ENCODE data around the gene CENPK.
A peak's percentile ranks its signal among the peaks of the same experiment; 100 is the strongest.
"Not testable (repeated sequence)": the region's sequence is repeated elsewhere in the genome, so short reads cannot be mapped to it uniquely, and the experiment has no call there.

The CENPK gene

GRCh38 chr5:65512170-65512937, 50.6 kb downstream of the CENPK start:
- intact Hi-C loops (cut with DNase I), result no loop called here
- DNase-seq, result no peak

DNA sequence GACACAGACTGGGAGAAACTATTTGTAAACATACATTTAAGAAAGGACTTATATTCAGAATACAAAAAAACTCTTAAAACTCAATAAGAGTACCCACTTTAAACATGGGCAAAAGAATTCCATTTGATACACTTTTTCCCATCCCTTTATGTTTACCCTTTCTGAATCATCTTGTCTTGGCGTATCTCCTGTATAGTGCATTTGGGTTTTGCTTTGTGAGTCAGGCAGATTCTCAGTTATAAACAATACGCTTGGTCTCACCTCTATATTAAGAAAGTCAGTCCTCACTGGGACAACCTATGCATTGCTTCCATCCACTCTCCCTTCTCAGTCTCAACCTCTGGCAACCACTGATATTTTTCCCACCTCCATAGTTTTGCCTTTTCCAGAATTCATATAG, 54.0 kb downstream of the CENPK start:
- intact Hi-C loops (cut with DNase I), result no loop called here
- no peak for DNase-seq

DNA sequence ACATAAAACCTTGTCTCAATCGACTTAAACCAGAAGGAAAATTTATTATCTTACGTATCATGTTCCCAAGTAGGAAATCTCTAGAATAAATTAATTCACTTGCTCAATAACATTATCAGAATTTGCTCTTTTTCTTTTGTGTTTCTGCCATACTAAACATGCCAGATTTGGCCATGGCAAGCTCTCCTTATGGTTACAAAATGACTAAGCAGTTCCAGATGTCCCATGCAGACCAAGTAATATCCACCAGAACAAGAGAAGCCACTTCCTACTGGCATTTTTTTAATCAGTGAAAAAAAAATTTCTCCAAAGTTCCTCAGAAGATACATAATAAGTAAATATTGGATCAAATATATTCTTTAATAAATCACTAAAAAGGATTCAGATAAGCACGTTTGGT, 56.0 kb downstream of the CENPK start:
- intact Hi-C loops (cut with DNase I), result no loop called here
- DNase-seq, result no peak

- intact Hi-C loops (cut with DNase I), result loop anchor here (10.0 kb wide), 2 partner anchors 384 to 854 kb away; no protein-coding TSS in a partner anchor
Measured at GRCh38 chr5:65489119-65489518, 73.8 kb downstream of the CENPK start.

DNA sequence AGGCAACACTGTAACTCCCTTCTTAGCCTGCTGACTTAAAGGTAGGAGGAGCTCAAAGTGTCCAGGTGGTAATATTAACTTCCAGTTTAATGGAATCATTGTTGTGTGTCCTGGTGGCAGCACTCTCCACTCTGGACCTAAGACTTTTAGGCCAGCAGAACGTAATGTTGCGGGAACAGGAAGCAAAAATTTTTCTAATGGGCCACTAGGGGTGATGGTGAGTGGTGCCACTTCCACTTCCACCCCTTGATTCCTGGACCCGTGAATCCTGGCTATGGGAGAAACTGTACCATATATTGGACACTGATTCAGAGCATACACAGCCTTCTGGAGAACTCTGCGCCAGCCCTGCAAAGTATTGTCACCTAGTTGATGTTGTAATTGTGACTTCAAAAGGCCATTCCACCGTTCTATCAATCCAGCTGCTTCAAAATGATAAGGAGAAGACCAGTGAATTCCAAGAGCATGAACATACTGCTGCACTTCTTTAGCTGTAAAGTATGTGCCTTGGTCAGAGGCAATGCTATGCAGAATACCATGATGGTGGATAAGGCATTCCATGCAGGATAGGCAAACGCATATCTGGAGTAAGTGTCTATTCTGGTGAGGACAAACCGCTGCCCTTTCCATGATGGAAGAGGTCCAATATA, 74.8 kb downstream of the CENPK start:
- not testable (repeated sequence) for DNase-seq
- intact Hi-C loops (cut with DNase I), result loop anchor here (10.0 kb wide), 2 partner anchors 383 to 853 kb away; no protein-coding TSS in a partner anchor

More at GRCh38 chr5:65489119-65489518, 73.8 kb downstream of the CENPK start:
- no peak for DNase-seq

GRCh38 chr5:65486803-65487202, 76.2 kb downstream of the CENPK start:
- intact Hi-C loops (cut with DNase I), result loop anchor here (10.0 kb wide), 2 partner anchors 382 to 852 kb away; no protein-coding TSS in a partner anchor
- not testable (repeated sequence) for DNase-seq

DNA sequence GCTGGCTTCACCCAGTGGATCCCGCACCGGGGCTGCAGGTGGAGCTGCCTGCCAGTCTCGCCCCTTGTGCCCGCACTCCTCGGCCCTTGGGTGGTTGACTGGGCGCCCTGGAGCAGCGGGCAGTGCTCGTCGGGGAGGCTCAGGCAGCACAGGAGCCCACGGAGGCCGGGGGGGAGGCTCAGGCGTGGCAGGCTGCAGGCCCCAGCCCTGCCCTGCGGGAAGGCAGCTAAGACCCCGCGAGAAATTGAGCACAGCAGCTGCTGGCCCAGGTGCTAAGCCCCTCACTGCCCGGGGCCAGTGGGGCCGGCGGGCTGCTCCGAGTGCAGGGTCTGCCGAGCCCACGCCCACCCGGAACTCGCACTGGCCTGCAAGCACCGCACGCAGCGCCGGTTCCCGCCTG, 77.6 kb downstream of the CENPK start:
- peak in 1 of 10 donors; percentile 80 for DNase-seq
- intact Hi-C loops (cut with DNase I), result loop anchor here (10.0 kb wide), 2 partner anchors 381 to 851 kb away; no protein-coding TSS in a partner anchor

- intact Hi-C loops (cut with DNase I), result loop anchor here (1.0 to 10.0 kb wide), 5 partner anchors 379 to 849 kb away; no protein-coding TSS in a partner anchor
- DNase-seq, result no peak
Measured at GRCh38 chr5:65483546-65484346, 79.2 kb downstream of the CENPK start.

DNA sequence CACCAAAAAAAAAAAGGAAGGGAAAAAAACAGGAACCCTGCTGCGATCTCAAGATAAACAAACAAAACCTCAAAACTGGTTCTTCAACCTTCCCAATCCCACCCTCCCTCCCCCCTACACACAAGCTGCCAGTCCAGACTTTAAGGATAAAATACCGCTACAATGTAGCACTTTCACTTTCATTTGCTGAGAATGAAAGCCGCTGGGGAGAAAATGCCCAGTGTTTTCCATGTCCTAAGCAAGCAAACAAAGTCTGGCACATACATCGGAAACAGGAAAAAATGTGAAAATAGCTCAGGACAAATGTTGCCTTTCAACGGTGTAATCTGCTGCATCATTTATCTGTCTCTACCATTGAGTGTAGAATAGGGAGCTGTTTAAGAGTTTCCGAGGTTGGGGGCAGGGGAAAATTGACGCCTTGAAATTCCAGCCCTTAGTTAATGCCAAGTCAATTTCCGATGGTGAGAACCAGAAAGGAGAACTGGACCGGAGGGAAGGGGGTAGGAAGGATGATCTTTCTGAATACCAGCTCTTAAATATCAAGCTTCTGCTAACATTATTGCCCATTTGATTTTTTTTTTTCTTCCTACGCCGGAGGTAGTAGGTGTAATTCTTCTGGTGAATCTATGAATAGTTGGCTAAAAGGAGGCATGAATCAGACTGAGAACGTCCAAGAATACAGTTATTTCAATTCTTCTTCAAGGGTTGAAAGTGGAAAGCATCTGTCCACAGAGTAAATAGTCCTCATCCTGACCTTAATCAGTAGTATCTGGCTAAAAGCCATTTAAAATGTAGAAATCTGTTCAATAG, 80.0 kb downstream of the CENPK start:
- intact Hi-C loops (cut with DNase I), result loop anchor here (1.0 to 10.0 kb wide), 5 partner anchors 378 to 848 kb away; no protein-coding TSS in a partner anchor
- no peak for DNase-seq

DNA sequence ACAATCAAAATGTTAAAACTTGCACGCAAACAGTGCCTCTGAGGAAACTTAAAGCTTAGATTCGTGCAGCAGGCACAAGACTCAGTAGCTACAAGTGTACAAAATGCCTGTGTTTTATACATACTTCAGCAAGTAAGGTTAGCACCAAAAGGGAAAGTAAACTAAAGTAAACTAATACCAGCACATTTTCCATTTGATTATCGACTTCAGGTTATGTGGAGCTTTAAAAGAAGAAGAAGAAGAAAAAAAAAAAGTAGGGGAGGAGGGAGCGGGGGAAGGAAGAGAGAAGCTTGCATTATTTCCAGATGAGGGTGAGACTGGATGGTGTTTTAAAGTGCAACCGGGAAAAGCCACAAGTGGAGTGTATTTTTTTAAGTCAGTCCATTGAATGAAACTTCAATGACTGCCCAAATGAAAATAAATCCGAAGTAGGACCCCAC, 80.7 kb downstream of the CENPK start:
- intact Hi-C loops (cut with DNase I), result loop anchor here (2.0 to 10.0 kb wide), 4 partner anchors 378 to 848 kb away; no protein-coding TSS in a partner anchor
- DNase-seq, result no peak

GRCh38 chr5:65481635-65482295, 81.2 kb downstream of the CENPK start, which contains the start of gene ADAMTS6:
Gene ADAMTS6, minus strand, starts transcription at chr5:65481920. Its CDS starts 8,247 bp downstream, at chr5:65473673.
- peak; percentile 61 to 96 (median 75) for DNase-seq
- intact Hi-C loops (cut with DNase I), result loop anchor here (2.0 to 10.0 kb wide), 4 partner anchors 377 to 847 kb away; no protein-coding TSS in a partner anchor

GRCh38 chr5:65481171-65481581, 81.8 kb downstream of the CENPK start:
- intact Hi-C loops (cut with DNase I), result loop anchor here (5.0 to 10.0 kb wide), 3 partner anchors 376 to 846 kb away; no protein-coding TSS in a partner anchor
- no peak for DNase-seq

- peak in 7 of 10 donors; percentile 23 to 87 (median 43) for DNase-seq
- intact Hi-C loops (cut with DNase I), result loop anchor here (5.0 to 10.0 kb wide), 3 partner anchors 376 to 846 kb away; no protein-coding TSS in a partner anchor
Measured at GRCh38 chr5:65480306-65480865, 82.6 kb downstream of the CENPK start.

DNA sequence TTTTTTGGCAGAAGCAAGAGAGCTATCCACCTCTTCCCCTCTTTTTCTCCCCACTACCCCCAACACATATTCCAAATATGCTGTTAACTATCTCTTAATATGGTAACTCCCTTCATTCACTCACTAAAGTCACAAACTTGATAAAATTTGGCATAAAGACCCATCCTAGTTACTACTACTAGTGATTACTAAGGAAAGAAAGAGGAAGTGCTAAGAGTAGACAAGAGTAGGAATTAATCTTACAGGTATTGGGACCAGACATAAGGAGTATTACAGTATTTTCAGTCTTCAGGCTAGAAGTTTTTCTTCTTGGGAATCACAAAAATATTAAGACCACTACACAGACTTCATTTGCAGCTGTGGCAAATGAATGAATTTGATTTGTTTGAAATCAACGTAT, 83.4 kb downstream of the CENPK start:
- intact Hi-C loops (cut with DNase I), result no loop called here
- no peak for DNase-seq

- intact Hi-C loops (cut with DNase I), result no loop called here
- DNase-seq, result no peak
Measured at GRCh38 chr5:65478336-65478735, 84.6 kb downstream of the CENPK start.

- no peak for DNase-seq
- intact Hi-C loops (cut with DNase I), result no loop called here
Measured at GRCh38 chr5:65475895-65476294, 87.1 kb downstream of the CENPK start.

- intact Hi-C loops (cut with DNase I), result no loop called here
Measured at GRCh38 chr5:65475336-65475735, 87.6 kb downstream of the CENPK start.

DNA sequence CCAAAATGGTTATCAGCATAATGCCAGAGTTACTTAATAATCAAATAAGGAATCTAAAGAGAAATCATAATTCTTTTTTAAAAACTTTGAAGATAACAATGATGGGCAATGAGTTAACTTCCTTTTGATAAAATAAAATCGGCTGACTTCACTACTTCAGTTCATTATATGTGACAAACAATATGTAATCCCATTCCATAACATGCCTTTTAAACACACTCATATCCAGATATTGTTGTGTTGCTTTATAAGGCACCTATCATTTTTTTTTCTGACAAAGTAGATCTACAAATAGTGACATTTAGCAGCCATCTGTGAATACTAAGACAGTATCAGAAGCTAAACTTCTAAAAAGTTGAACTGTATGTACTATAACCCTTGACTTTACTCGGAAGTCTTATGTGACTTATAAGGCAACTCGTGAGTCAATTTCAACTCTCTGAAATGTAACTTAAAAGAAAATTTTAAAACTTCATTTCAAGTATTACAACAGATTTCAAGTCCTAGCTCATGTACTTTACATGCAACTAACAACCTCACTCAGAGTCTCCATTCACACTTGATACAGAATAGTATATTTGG, 88.7 kb downstream of the CENPK start:
- intact Hi-C loops (cut with DNase I), result no loop called here

More at GRCh38 chr5:65475336-65475735, 87.6 kb downstream of the CENPK start:
- no peak for DNase-seq

More for the DNA sequence above, 88.7 kb downstream of the CENPK start:
- no peak for DNase-seq

Data from posterior cingulate gyrus (tissue), 11 donors.